K562 treated with DMSO at 1 percent for 12 hours (cell line): ENCODE data around the gene STK25. TPM values are rescaled to one million over a fixed set of nuclear protein-coding genes. Genes with fewer than 3 reads are reported as not detected.

Source experiments
- total RNA-seq: library from RNA; unstranded; fragments of 300-600 nt; gene quantifications from 2 replicates; pipeline ENCODE4 v1.2.3, GENCODE V29; 2022; ENCODE audit not compliant: insufficient read depth

STK25 gene
- total RNA-seq: 72.7 and 78.1 TPM in 2 replicates

DNA sequence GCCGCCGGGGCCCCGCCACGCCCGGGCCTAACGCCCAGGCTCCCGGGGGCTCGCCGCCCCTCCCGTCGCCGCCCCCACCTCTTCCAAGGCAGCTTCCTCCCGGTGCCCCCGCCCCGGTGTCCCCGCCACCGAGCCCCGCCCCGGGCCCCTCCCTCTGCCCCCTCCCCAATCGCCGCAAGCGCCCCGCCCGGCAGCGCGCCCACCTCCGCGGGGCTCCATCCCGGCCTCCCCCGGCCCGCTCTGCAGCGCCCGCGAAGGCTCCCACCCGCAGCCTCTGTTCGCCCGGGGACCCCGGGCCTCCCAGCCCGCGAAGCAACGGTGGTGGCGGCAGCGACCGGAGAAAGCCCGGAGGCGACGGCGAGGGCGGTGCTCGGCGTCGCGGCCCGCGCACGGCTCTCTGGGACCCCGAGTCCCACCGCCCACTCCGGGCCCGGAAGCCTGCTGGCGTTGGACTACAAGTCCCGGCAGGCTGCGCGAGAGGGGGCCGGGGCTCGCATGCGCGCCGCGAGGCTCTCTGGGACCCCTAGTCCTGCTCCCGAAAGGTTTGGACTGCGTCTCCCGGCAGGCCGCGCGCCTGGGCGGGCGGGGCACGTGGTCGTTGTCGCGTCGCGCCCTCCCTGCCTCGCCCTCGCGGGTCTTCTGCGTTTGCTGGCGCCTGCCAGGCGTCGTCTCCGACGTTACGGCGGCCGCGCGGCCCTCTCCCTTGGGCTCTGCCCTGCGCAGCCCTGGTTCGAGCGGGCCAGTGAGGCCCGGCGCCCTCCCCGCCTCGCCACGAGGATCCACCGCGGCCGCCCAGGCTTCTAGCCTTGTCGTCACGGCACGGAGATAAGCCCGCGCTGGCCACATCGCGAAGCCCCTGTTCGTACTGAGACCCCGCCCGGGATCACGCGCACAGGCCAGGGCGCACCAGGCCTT lies at the start of gene STK25:
TSS of gene STK25 (minus strand) at position 345 of the 915 bp plus-strand sequence. CDS start 549 bp downstream, outside the sequence.

Other genes with a start within 250 kb of the STK25 start
- gene HDLBP, start 192.9 kb downstream of the STK25 start, total RNA-seq: 86.9 and 149 TPM in 2 replicates
- gene SEPTIN2, start 192.7 kb downstream of the STK25 start, total RNA-seq: 37.4 and 100 TPM in 2 replicates
- gene FARP2, start 152.3 kb downstream of the STK25 start, total RNA-seq: 4.6 and 20.2 TPM in 2 replicates
- gene BOK, start 50.2 kb upstream of the STK25 start, total RNA-seq: 2.0 and 2.1 TPM in 2 replicates
- gene THAP4, start 128.6 kb upstream of the STK25 start, total RNA-seq: 34.7 and 35.5 TPM in 2 replicates
- gene ATG4B, start 129.1 kb upstream of the STK25 start, total RNA-seq: 54.4 and 62.5 TPM in 2 replicates
- 99.0 and 131 TPM in 2 replicates for gene DTYMK, start 178.2 kb upstream of the STK25 start, total RNA-seq
- gene ING5, start 193.5 kb upstream of the STK25 start, total RNA-seq: 9.3 and 22.2 TPM in 2 replicates
- 7.8 and 12.0 TPM in 2 replicates for gene D2HGDH, start 226.0 kb upstream of the STK25 start, total RNA-seq